Stimulated activated CD4-positive, alpha-beta T cell treated with anti-CD3 and anti-CD28 coated beads, Interleukin-2, amount 100 ng/mL, for 24 hours (primary cell): ENCODE measurements around the gene ADAMTS9.

Source experiments
- DNase-seq, 2 donors: peaks; one replicate each; pipeline ENCODE4 v3.0.0-alpha.2; 2020

The ADAMTS9 gene

GRCh38 chr3:64687781-64688604 lies at the start of gene ADAMTS9:
TSS of gene ADAMTS9 (minus strand) at chr3:64688000. CDS start at chr3:64687657, 343 bp downstream.
- no peak for DNase-seq

GRCh38 chr3:64732576-64732975 lies 44.8 kb upstream of the ADAMTS9 start:
- DNase-seq, result no peak

GRCh38 chr3:64730681-64731080 lies 42.9 kb upstream of the ADAMTS9 start:
- no peak for DNase-seq

- DNase-seq, result no peak
These were observed 41.2 kb upstream of the ADAMTS9 start for GRCh38 chr3:64728994-64729393.

- no peak for DNase-seq
These were observed 40.6 kb upstream of the ADAMTS9 start for GRCh38 chr3:64728428-64728827.

GRCh38 chr3:64726414-64727090 lies 38.8 kb upstream of the ADAMTS9 start:
- DNase-seq, result no peak

GRCh38 chr3:64718976-64719375 lies 31.2 kb upstream of the ADAMTS9 start:
- no peak for DNase-seq

GRCh38 chr3:64717872-64718613 lies 30.2 kb upstream of the ADAMTS9 start:
- DNase-seq, result no peak

GRCh38 chr3:64717411-64717810 lies 29.6 kb upstream of the ADAMTS9 start:
- no peak for DNase-seq

- no peak for DNase-seq
These were observed 28.4 kb upstream of the ADAMTS9 start for GRCh38 chr3:64716110-64716710.

GRCh38 chr3:64715211-64715982 lies 27.6 kb upstream of the ADAMTS9 start:
- DNase-seq, result no peak

- no peak for DNase-seq
These were observed 20.7 kb upstream of the ADAMTS9 start for GRCh38 chr3:64708456-64708855.

- no peak for DNase-seq
These were observed 18.1 kb upstream of the ADAMTS9 start for GRCh38 chr3:64705946-64706345.

GRCh38 chr3:64696896-64697295 lies 9.1 kb upstream of the ADAMTS9 start:
- DNase-seq, result no peak

- no peak for DNase-seq
These were observed 6.3 kb upstream of the ADAMTS9 start for GRCh38 chr3:64694114-64694513.

- DNase-seq, result no peak
These were observed 5.2 kb upstream of the ADAMTS9 start for GRCh38 chr3:64693031-64693430.

GRCh38 chr3:64691051-64691450 lies 3.3 kb upstream of the ADAMTS9 start:
- no peak for DNase-seq

- no peak for DNase-seq
These were observed 567 bp downstream of the ADAMTS9 start for GRCh38 chr3:64687086-64687780.

GRCh38 chr3:64686446-64686908 lies 1.3 kb downstream of the ADAMTS9 start:
- DNase-seq, result no peak

- no peak for DNase-seq
These were observed 1.9 kb downstream of the ADAMTS9 start for GRCh38 chr3:64685800-64686445.

GRCh38 chr3:64685331-64685799 lies 2.4 kb downstream of the ADAMTS9 start:
- no peak for DNase-seq
